ENCODE measurements around the gene ZC3H18.

DNA sequence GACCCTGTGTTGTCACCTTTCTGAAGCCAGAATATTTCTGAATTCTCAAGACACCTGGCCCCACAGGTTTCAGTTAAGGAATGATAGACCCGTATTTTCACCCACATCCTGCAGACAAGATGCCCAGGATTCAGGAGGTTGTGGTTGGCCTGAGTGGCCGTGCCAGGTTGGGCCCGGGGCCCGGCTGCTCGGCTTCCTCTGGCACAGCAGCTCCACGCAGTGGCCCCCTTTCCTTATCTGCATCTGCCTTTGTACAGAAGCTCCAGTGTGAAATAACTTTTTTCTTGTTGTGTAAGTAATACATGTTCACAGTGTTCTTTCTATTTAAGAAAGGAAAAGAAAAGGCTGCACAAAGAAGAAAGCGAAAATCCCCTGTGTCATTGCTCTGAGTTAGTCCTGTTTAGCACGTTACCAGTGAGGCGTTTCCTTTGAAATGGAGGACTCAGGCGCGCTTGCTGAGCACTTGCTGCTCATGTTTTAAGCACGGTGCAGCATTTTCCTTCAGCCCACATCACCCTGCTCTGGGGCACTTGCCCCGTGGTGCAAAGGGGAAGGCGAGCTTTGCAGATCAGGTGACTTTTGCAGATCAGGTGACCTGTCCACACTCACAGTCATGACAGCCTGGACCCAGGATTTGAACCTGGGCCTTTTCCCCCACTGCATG is 12.8 kb downstream of the ZC3H18 start:
- TF ChIP-seq, protein P1, sequence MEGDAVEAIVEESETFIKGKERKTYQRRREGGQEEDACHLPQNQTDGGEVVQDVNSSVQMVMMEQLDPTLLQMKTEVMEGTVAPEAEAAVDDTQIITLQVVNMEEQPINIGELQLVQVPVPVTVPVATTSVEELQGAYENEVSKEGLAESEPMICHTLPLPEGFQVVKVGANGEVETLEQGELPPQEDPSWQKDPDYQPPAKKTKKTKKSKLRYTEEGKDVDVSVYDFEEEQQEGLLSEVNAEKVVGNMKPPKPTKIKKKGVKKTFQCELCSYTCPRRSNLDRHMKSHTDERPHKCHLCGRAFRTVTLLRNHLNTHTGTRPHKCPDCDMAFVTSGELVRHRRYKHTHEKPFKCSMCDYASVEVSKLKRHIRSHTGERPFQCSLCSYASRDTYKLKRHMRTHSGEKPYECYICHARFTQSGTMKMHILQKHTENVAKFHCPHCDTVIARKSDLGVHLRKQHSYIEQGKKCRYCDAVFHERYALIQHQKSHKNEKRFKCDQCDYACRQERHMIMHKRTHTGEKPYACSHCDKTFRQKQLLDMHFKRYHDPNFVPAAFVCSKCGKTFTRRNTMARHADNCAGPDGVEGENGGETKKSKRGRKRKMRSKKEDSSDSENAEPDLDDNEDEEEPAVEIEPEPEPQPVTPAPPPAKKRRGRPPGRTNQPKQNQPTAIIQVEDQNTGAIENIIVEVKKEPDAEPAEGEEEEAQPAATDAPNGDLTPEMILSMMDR (IDR thresholded peaks at IDR 0.05) = no peak
- TF ChIP-seq POLR2A (IDR thresholded peaks at IDR 0.05) (no peak), EP300 (IDR thresholded peaks at IDR 0.05) (no peak)
